Stimulated activated naive CD4-positive, alpha-beta T cell treated with Interleukin-2 at 50 U/mL for 16 hours (primary cell): ENCODE measurements around the gene GPR27.

Experiments used
- DNase-seq: peaks from one replicate; lab custom pipeline; 2025; lab: John Stamatoyannopoulos, UW

The GPR27 gene

DNA sequence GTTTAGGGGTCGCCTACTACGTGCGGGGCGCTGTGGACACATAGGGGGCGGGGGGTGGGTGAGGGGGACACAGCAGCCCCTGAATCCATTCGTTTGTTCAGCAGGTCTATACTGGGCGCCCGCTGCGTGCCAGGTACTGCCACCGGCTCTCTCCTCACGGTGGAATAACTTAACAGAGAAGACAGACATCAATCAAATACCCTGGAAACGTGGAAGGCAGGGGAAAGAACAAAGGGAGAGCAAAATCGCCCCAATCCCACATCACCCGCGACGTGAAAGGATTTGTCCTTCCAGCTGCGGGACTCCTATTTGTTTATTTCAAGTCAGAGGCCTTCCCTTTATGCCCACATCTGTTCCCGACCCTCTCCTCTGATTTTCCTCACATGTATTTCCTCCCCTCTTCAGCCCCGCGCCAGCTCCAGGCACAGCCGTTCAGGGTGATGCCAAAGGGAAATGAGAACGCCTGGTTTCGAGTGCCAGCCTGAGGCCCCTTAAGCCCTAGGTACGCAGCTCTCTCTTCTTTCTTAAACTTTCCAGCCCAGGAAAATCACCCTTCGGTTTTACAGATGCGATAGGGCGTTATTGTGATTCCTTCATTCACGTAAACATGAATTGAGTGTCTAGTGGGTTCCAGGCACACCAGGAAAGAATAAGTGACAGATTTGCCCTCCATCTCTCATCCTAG, 32.0 kb downstream of the GPR27 start:
- no peak for DNase-seq

DNA sequence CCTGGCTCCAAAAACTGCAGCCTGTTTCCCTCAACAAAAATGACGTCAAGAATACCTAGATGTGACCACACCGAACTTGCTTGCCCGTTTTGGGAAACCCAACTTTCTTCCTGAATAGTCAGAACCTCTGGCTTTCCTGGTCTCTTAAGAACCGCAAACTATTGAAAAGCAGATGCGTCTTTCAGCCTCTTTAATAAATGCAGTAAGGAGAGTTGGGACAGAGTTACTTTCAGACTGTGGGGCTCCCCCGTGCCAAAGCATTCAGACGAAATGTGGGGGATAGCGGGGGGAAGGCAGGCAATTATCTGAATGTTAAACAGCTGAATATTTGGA, 32.5 kb downstream of the GPR27 start:
- DNase-seq: no peak

DNA sequence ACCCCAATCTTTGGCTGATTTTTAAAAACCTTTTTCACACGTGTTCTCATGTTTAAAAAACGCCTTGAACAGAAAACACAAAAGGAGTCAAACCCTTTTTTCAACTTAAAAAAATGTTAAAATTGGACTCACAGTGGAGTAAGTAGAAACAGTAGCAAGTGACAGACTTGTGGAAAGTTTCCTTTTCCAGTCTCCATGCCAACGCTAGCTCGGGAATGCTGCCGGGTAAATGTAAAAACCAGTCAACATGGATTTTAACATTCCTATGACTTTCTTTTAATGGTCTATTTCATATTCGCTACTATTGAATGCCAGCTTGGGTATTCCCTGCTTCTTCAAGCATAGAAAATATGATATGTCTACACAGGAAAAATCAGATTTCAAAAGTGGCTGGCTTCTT, 32.9 kb downstream of the GPR27 start:
- DNase-seq: no peak

DNA sequence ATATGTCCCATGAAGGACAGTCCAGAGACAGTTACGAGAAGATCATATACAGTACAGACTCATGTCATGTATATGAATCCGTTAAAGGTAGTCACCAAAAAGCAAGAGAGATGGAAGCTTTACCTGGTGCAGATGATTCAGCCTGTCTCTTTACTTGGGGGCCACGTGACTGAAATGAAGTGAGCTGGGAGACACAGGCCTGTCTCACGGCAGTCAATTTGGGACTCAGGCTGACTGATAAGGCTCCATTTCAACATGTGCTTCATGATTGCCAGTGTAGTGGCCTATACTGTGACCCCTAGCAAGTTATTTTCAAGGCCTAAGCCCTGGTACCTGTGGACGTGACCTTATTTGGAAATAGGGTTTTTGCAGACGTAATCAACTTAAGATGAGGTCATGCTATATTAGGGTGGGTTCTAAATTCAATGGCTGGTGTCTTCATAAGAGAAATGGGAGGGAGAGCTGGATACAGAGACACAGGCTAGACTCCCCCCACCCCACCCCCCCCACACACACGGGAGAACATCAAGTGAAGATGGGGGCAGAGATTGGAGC, 34.3 kb downstream of the GPR27 start:
- DNase-seq: no peak

DNA sequence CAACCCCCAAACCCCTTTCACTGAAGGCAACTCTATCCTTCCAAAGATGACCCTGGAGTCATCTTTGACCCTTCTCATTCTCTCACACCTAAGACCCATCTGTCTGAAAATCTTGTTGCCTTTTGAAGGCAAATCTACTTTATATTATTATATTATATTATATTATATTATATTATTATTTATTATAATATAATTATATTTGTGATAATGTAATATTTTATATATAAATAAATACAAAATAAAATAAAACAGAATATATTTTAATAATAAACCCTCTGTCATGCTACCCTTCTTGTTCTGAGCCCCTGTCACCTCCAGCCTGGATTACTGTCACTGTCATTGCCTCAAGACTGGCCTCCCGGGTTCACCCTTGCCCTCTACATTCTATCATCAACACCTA, 36.3 kb downstream of the GPR27 start:
- no peak for DNase-seq

DNA sequence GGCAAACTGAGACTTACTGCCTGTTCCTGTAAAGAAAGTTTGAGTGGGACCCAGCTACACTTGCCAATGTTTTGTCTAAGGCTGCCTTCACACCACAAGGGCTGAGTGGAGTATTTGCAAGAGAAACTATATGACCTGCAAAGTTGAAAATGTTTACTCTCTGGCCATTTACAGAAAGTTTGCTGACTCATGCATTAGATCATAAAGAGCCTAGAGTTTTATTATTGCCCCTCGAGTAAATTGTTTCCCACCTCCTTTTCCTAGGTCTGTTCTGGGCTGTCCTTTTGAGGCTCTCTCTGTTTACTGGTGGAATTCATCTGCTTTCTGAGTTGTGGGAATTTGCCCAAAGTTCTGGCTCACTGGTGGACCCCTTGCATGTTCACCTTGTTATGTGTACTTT, 38.0 kb downstream of the GPR27 start:
- DNase-seq: no peak

DNA sequence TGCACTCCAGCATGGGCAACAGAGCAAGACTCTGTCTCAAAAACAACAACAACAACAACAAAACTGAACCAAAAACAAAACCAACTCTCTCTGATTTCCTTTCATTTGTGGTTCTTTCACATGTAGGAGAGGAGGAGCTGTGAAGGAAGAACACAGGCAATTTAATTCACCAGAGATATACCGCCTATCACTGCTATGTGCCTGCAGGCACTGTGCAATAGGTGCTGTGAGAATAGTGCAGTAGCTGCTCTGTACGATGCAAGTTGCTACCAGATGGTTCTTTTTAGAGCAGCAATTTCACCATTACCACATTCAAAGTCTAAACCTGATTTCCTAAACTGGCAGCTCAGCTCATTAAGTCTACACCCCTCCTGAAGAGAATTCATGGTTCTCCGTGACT, 42.6 kb downstream of the GPR27 start:
- no peak for DNase-seq

DNA sequence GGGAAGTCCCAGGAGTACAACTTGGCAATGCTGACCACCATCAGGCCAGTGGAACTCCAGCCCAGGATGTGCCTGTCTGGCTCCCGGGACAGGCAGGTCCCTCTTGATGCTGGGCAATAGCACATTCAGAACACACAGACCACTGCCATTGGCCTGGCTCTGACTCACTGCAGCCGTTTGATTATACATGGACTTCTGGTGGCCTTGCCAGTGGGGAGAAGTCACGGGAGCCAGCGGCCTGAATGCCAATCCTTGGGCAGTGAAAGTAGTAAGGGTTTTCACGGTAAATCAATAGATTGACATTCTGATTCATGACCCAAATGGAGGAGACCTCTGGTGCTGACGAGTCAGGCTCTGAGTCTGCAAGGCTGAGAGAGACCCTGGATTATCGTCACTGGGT, 43.8 kb downstream of the GPR27 start:
- DNase-seq: no peak

DNA sequence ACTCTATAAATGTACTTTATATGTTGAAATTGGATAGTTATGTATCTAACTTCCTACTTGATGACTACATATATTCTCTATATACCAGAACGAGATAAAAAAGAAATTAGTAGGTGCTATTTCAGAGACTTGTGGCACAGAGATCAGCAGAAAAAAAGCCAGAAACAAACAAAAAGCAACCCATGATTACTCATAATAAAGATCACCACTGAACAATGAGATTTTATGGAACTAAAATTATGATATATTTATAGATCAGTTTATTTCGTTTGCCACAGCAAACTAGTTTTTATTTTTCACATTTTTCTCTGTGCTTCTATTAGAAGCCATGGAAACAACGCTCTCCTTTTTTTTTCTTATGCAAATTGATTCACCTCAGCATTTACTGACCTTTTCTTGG, 46.4 kb downstream of the GPR27 start:
- no peak for DNase-seq

DNA sequence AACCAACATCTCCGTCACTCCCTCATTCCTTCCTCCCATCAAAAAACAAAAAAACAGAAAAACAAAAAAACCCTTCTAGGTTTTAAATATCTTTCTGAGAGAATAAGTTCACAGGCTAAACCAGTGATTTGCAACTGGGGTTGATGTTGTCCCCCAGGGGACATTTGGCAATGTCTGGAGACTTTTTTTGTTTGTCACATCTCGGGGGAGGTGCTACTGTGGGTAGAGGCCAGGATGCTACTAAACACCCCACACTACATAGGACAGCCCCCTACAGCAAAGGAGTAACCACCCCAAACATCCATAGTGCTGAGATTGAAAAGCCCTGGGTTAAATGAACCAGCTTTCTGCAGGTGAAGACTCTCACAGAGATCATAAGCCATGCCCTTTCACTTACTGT, 48.3 kb downstream of the GPR27 start:
- no peak for DNase-seq

DNA sequence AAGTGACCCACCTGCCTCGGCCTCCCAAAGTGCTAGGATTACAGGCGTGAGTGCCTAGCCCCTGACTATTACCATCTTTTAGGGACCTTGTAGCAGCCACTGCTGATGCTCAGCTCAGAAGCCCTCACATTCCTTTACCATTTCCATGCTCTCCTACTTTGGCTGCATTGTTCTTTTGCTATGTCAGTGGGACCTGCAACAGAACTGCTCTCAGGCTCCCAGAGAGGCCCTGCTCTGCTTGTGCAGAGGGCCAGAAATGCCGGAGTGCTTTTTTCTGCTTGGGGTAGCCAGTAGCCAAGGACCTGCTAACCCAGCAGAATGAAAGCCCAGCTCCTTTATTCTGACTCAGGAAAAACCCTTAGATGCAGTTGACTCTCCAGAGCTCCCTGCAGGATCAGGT, 49.6 kb downstream of the GPR27 start:
- no peak for DNase-seq

DNA sequence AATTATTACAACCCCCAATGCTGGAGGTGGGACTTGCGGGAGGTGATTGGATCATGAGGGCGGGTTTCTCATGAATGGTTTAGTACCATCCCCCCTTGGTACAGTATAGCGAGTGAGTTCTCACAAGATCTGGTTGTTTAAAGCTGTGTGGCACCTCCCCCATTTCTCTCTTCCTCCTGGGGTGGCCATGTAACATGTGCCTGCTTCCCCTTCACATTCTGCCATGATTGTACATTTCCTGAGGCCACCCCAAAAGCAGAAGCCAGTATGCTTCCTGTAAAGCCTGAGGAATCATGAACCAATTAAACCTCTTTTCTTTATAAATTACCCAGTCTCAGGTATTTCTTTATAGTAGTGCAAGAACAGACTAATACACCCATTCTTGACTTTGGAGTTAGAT, 51.5 kb downstream of the GPR27 start:
- DNase-seq: no peak

DNA sequence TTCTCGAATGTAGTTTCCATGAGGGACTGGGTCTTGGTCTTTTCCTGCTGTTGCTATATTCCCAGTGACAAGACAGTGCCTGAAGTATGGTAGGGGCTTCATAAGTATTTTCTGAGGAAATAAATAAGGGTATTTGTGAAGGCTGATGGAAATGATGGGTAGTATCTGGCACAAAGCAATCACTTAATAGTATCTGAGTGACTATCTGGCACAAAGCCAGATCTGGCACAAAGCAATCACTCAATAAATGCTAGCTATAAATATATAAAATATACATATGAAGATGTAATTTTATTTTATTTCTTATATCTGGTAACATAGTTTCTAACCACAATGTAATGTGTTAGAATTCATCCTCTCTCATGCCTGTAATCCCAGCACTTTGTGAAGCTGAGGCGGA, 52.0 kb downstream of the GPR27 start:
- no peak for DNase-seq
